GM12878 (cell line): Measurements from ENCODE around the gene FAM110A.
"Not testable (repeated sequence)": the region's sequence is repeated elsewhere in the genome, so short reads cannot be mapped to it uniquely, and the experiment has no call there.

Experiments
- CTCF ChIP-seq, 3 experiments: IDR thresholded peaks in 2 of 3; conservative IDR thresholded peaks in 1 of 3; 2 replicates each; pipeline ENCODE4 v1.5.1; 2011; ENCODE audit warnings: low read depth in 3 of 3, low read length in 3 of 3, mild to moderate bottlenecking in 3 of 3, control low read depth in 2 of 3, moderate library complexity in 2 of 3, inconsistent platforms in 1 of 3, mixed read lengths in 1 of 3; ENCODE audit not compliant: control insufficient read depth in 2 of 3, insufficient read depth in 1 of 3; ENCODE audit errors: extremely low read depth in 1 of 3
- KLF5 ChIP-seq: fragments of 450-650 bp; IDR thresholded peaks from 2 replicates; pipeline ENCODE4 v1.6.1; 2014; ENCODE audit warnings: mild to moderate bottlenecking; ENCODE audit not compliant: partially characterized antibody
- MTA3 ChIP-seq: IDR thresholded peaks from 2 replicates; pipeline ENCODE4 v1.6.1; 2012; ENCODE audit warnings: low read length, inconsistent platforms, borderline replicate concordance
- TCF12 ChIP-seq: IDR thresholded peaks from 2 replicates; pipeline ENCODE4 v1.6.1; 2011; ENCODE audit warnings: low read depth, mild to moderate bottlenecking, low read length

- TF ChIP-seq TCF12; KLF5; MTA3; CTCF (IDR thresholded peaks at IDR 0.05 in 2 of 3, conservative IDR thresholded peaks at IDR 0.05 in 1 of 3; ENCODE audit: control insufficient read depth in 2 of 3, extremely low read depth in 1 of 3, insufficient read depth in 1 of 3, low read depth in 3 of 3, low read length in 3 of 3): not testable (repeated sequence)
These were observed 58.9 kb downstream of the FAM110A start for GRCh38 chr20:892371-892770.
